ENCODE results near the gene IRF7.
A peak's percentile ranks its signal among the peaks of the same experiment; 100 is the strongest.

IRF7 gene

DNA sequence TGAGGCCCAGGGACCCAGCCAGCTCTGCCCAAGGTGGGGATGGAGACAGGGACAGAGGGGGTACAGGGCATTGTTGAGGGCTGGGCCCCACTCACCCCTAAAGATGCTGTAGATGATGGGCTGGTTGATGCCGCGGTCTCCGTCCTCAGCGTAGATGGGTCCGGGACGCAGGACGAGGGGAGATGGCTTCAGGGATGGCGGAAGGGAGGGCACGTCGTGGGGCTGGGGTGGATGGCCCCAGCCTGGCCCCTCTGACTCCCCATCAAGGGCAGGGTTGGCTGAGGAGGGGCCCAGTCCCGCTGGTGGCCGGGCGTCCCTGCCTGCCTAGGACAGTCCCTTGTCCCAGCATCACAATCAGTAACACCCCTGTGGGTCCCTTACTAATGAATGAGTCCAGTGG, 4.5 kb upstream of the IRF7 start:
- DNase-seq, result no peak

DNA sequence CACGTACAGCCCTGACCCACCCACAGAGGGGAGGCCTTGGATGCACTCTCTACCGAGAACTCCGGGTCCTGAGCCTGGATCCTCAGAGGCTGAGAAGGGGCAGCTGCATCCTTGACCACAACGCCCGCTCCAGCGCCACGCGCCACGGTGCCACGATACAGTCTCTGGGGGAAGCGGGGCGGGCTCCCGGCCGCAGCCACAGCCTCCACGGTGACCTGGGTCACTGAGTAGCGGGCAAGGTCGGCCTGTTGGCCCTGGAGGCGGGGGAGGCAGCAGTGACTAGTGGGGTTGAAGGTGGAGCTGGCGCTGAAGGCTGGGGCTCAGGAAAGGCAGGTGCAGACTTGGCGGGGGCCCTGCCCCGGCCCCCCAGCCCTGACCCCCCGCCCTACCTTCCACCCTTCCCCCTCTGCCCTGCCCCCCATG, 3.9 kb upstream of the IRF7 start:
- no peak for DNase-seq

- no peak for DNase-seq
Measured at GRCh38 chr11:618856-619627, 3.3 kb upstream of the IRF7 start.

GRCh38 chr11:617912-618682, 2.3 kb upstream of the IRF7 start:
- no peak for DNase-seq

DNA sequence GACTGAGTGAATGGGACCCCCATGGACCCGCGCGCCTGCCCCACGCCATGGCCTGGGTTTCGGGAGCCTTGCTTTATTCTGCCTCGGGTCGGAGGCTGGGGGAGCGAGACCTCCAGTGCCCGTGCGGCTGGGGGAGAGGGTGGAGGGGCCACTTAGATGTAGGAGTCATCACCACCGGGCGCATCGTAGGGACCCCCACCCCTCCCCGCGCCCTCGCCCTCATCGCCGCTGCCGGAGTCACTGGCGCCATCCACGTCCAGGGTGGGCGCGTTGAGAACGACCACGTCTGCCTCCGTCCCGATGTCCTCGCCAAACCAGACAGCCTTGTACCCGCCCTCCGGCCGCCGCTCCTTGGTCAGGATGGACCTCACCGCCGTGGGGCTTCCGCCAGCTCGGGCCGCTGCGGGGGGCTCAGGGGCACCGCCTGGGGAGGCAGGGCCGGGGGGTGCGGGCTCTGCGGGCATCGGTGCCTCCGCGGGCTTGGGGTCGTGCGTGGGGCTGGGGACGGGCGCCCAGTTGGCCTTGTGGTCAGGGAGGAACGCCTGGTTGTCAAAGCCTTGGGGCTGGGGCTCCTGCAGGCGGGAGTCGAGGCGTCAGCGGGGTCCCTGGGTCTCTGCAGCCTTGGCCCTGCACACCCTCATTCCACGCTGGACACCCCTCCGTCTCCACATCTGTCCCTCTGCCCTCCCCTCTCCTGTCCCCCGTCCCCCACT, 1.6 kb upstream of the IRF7 start:
- DNase-seq, result no peak

DNA sequence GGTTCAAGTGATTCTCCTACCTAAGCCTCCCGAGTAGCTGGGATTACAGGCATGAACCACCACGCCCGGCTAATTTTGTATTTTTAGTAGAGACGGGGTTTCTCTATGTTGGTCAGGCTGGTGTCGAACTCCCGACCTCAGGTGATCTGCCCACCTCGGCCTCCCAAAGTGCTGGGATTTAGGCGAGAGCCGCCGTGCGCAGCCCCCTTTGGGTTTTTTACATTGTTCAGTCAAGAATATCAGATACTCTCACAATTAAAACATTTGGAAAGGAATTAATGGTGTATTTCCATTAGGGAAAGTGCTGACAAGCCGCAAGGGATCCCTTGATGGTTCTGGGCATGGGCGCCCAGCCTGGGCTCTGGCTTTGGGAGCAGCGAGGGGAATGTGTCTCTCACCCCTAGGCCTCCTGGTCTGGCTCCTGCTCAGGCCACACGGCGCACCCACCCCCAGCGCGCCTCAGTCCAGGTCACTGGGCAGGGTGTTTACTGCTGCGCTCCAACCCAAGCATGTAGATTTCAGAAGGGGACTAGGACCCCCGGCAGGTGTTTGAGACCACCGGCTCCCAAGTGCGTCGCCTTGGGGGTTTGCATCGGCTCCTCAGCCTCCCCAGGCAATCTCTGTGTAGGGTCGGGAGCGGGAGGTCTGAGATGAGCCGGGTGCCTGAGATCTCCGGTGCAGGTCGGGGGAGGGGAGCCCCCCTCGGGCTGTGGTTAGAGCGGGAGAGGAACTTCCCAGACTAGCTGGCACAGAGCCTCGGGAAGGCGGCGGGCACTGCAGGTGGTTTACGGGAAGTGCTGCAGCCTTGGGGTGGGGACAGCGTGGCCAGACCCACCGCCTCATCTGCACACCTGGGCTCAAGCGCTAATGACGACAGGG, 809 bp upstream of the IRF7 start:
- peak; percentile 40 for DNase-seq

DNA sequence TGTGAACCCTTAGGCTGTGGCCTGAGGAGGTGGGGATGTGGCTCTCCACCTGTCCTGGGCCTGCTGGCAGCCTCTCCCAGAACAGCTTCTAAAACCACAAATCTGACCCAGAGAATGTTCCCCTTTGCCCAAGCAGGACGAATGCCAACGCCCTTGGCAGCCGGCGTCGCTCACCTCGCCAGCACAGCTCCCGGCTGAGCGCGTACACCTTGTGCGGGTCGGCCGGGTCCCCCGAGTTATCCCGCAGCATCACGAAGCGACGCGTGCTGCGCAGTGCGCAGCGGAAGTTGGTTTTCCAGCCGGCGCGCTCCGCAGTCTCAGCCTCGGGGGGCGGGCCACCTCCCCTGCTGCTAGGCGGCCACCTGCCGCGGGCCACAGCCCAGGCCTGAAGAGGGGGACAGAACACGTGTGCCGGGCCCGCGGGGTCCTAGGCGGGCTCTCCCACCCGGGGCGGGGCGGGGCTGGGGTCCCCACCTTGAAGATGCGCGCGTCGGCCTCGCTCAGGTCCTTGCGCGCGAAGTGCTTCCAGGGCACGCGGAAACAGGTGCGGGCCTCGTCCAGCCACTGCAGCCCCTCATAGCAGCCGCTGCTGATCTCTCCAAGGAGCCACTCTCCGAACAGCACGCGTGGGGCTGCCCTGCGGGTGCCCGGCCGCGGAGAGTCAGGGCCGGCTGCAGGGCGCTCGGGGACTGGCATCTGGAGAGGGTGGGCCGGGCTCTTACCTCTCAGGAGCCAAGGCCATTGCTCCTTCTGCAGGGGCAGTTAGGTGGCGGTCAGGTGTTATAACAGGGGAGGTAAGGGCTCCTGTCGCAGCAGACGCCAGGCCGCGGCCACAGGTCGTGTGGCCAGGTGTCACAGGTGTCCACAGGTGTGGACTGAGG, 887 bp downstream of the IRF7 start:
- peak; percentile 25 for DNase-seq

- no peak for DNase-seq
Measured at GRCh38 chr11:614021-614622, 1.6 kb downstream of the IRF7 start.

DNA sequence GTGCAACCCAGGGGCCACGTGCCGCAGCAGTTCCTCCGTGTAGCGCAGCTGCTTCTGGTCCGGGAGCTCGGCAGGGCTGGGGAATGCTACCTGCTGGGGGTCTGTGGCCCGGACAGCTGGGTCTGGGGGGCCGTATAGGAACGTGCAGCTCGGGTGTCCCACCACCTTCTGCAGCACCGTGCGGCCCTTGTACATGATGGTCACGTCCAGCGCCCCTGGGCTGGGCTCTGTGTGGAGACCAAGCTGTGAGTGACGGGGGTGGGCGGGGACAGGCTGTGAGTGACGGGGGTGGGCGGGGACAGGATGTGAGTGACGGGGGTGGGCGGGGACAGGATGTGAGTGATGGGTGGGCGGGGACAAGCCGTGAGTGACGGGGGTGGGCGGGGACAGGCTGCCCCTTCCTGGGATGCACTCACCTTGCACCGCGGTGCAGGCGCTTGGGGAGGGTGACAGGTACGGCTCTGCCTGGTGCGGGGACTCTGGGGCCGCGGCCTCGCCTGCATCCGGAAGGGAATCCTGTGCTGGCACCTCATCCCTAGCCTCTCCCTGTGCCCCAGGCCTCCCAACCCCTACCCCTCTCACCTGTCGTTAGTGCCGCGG, 2.3 kb downstream of the IRF7 start:
- peak; percentile 81 for DNase-seq

DNA sequence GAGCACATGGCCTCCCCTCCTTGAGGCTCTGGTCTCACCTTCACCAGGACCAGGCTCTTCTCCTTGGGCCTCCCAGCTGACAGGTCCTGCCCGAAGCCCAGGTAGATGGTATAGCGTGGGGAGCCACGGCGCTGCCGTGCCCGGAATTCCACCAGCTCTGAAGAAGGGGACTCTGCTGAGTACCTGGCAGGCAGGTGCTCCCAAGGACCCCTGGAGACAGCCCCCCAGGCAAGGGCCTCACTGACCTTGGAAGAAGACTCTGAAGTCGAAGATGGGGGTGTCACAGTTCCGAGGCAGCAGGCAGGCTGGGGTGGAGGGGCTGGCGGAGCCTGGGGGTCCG, 2.8 kb downstream of the IRF7 start:
- no peak for DNase-seq

- DNase-seq, result peak; percentile 67
Measured at GRCh38 chr11:612201-612960, 3.4 kb downstream of the IRF7 start.

GRCh38 chr11:611001-611996, 4.5 kb downstream of the IRF7 start:
- no peak for DNase-seq

GRCh38 chr11:610146-610801, 5.5 kb downstream of the IRF7 start:
- DNase-seq, result no peak

- no peak for DNase-seq
Measured at GRCh38 chr11:609341-609811, 6.4 kb downstream of the IRF7 start.

DNA sequence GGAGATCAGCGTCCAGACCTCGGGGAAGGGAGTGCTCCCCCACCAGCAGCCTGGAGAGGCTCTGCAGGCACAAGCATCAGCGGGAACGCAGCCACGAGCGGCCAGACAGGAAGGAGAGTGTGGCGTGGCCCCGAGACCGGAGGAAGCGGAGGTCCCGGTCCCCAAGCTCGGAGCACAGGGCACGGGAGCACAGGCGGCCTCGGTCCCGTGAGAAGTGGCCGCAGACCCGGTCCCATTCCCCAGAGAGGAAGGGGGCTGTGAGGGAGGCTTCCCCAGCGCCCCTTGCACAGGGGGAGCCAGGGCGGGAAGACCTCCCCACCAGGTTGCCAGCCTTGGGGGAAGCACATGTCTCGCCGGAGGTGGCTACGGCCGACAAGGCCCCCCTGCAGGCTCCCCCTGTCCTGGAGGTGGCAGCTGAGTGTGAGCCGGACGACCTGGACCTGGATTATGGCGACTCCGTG, 6.9 kb downstream of the IRF7 start:
- no peak for DNase-seq

DNA sequence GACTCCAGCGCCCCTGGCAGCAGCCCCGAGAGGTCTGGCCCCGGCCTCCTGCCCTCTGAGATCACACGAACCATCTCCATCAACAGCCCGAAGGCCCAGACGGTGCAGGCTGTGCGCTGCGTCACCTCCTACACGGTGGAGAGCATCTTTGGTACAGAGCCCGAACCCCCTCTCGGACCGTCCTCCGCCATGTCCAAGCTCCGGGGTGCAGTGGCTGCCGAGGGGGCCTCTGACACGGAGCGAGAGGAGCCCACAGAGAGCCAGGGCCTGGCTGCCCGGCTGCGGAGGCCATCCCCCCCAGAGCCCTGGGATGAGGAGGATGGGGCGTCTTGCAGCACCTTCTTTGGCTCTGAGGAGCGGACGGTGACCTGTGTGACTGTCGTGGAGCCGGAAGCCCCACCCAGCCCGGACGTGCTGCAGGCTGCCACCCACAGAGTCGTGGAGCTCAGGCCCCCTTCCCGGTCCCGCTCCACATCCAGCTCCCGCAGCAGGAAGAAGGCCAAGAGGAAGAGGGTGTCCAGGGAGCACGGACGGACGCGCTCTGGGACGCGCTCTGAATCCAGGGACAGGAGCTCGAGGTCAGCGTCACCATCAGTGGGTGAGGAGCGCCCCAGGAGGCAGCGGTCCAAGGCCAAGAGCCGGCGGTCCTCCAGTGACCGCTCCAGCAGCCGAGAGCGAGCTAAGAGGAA, 7.6 kb downstream of the IRF7 start:
- DNase-seq, result no peak

DNA sequence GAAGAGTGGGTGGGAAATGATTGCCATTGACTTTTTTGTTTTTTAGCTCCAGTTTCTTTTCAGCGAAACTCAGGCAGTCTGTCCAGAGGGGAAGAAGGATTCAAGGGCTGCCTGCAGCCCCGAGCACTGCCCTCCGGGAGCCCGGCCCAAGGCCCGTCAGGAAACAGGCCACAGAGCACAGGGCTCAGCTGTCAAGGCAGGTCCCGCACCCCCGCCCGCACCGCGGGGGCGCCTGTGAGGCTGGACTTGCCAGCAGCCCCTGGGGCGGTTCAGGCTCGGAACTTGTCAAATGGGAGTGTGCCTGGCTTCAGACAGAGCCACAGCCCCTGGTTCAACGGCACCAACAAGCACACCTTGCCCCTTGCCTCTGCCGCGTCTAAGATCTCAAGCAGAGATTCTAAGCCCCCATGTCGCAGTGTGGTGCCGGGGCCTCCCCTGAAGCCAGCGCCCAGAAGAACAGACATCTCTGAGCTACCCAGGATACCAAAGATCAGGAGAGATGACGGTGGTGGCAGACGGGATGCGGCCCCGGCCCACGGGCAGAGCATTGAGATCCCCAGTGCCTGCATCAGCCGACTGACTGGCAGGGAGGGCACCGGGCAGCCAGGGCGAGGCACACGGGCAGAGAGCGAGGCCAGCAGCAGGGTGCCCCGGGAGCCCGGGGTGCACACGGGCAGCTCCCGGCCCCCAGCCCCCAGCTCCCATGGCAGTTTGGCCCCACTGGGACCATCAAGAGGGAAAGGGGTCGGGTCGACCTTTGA, 8.6 kb downstream of the IRF7 start:
- DNase-seq, result no peak

Data from hematopoietic multipotent progenitor cell treated with erythropoietin and hydrocortisone succinate and interleukin-3 and kit ligand, for 4 days (in vitro differentiated cells).